Measurements from ENCODE around the gene TMEM14C.

The TMEM14C gene

DNA sequence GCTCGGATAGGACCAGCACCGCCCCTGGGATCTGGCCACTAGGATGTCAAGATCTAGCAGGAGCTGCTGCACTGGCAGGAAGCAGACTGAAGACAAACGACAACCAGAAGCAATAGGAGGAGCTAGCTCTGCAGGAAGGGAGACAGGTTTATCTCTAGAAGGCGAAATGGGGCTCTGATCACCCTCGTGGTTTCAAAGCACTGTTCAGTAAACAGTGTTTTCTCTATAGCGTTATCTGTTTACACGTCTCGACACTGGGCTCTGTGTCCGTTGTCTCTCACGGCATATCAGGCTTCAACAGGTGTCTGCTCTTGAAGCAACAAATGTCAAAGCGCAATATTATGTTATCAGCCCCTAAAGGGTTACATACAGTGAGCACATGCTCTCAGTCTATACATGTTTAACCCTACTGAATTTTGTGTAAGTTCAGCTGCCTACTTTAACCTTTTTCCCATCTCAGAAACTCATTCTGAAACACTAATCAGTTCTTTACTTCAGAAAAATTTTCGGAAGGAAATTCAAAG lies 48.6 kb downstream of the TMEM14C start:
- DNase-seq: no peak

DNA sequence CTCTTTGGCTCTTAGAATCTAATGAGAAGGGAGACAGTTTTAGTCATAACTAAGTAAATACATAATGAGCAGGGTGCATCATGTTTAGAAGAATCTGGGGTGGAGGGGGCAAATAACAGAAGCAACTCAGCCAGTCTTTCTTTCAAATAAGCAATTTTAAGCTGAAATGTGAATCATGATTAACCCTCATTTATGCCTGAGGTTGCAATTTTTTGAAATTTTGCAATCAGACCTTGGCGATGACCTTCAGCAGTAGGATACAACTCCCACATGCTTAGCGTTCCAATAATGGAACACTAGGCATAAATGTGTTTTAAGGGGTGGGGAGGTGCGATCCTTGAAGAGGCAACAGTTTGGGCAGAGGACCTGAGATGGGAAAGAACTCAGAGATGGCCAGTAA lies 55.4 kb downstream of the TMEM14C start:
- DNase-seq: no peak

DNA sequence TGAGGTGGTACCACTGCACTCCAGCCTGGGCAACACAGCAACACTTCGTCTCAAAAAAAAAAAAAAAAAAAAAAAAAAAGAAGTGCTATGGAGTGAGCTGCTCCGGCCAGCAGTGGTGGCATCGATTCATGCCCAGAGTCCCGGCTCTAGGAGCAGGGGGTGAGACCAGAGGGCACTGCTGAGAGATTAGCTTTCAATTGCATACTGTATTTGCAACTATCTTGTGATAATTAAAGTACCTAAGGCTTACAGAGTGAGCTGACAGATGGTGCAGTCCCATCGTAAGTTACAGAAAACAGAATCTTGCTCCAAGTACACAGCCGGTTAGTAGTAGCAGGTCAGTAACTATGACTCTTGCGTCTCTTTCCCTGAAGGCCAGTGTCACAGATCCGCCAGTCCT lies 56.2 kb downstream of the TMEM14C start:
- DNase-seq: no peak
